ENCODE measurements around the gene PCSK6. TPM values are rescaled to one million over a fixed set of nuclear protein-coding genes. Genes with fewer than 3 reads are reported as not detected.

Gene PCSK6
- total and polyA plus RNA-seq, 8 donors, result 2.8 to 91.5 (median 17.8) TPM

DNA sequence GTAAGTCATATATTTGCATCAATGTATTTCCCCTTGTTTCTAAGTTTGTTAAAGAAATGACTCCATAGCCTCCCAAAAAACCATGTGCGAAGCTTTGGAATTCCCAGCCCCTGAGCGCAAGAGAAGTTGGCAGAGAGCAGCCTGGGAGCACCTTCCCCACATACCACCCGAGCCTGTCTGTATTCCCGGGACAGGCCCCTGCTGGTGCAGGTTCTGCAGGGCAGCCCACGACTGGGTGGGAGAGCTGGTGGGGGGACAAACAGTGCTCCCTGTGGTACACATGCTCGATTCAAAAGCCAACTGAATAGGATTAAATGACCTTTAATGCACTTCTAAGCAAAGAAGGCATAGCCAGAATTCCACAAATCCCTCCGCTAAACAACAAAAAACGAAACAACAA lies 119.8 kb downstream of the PCSK6 start:
- Histone ChIP-seq H3K27ac (no peak overlapping the region), H3K27me3 (peaks cover 0 to 20% (median 0%) of the 10 kb centered on the region in 3 donors), H3K4me3 (no peak overlapping the region), H3K9me3 (peaks cover 0 to 5% (median 1%) of the 10 kb centered on the region in 4 donors), H3K36me3 (peaks cover 0 to 16% (median 1%) of the 10 kb centered on the region in 4 donors), H3K4me1 (peaks cover 18 to 37% (median 31%) of the 10 kb centered on the region in 4 donors)
- WGBS, 5 donors, result 90 to 96% (median 93%) methylated on average over 8 of the region's 8 CpGs
- no peak for DNase-seq
- intact Hi-C loops (cut with DNase I; ENCODE audit: low total_unique reads), result no loop called here
- TF ChIP-seq POLR2AphosphoS5 (IDR thresholded peaks at IDR 0.05) (no peak), POLR2A (IDR thresholded peaks at IDR 0.05) (no peak), EP300 (IDR thresholded peaks at IDR 0.05) (no peak), CTCF (IDR thresholded peaks at IDR 0.05) (no peak)

DNA sequence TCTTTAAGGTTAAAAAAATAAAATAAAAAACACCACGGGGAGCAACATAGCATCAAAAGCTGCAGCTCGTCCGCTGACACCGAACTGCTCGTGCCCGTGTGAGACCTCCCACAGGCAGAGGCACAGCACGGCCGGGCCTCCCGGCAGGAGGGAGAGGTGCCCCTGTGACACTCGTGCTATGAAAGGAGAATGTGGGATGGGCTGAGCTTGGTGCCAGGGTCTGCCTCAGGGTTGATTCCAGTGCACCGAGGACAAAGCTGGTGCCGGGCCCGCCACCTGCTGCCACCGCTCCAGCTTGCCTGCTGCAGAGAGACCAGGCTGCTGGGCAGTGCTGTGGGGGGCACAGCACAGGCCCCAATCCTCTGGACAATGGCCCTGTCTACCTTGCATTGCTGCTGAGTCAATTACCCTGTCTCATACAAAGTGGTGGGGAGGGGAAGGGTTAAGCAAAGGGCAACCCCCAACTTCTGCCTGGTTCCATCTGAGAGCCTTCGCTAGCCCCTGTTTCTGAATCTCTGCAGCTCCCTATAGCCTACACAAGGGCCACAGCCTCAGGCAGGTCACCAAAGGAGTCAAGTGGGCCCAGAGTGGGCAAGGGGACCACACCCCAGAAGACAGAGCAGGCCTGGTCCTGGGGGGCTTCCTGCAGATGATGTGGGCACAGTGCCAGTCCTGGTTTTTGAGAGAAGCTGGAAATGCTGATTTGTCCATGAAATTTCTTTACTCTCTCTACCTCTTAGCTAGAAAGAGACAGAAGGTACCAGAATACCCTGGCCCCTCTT lies 120.5 kb downstream of the PCSK6 start:
- intact Hi-C loops (cut with DNase I; ENCODE audit: low total_unique reads), result no loop called here
- no peak for DNase-seq
- H3K4me3 ChIP-seq, result no peak overlapping the region
- H3K27me3 ChIP-seq, result peaks cover 0 to 15% (median 0%) of the 10 kb centered on the region in 3 donors
- peaks cover 0 to 7% (median 1%) of the 10 kb centered on the region in 4 donors for H3K9me3 ChIP-seq
- TF ChIP-seq EP300 (IDR thresholded peaks at IDR 0.05) (no peak), POLR2A (IDR thresholded peaks at IDR 0.05) (no peak), CTCF (IDR thresholded peaks at IDR 0.05) (no peak), POLR2AphosphoS5 (IDR thresholded peaks at IDR 0.05) (no peak)
- peaks cover 0 to 17% (median 1%) of the 10 kb centered on the region in 4 donors for H3K36me3 ChIP-seq
- 73 to 90% (median 86%) methylated on average over 13 to 15 of the region's 15 CpGs for WGBS, 5 donors
- H3K27ac ChIP-seq, result peak overlapping the region in 1 of 5 donors; percentile 43
- peaks cover 11 to 31% (median 28%) of the 10 kb centered on the region in 4 donors for H3K4me1 ChIP-seq

GRCh38 chr15:101368086-101368780 lies 121.3 kb downstream of the PCSK6 start:
- 43 to 66% (median 56%) methylated on average over 10 to 14 of the region's 14 CpGs for WGBS, 5 donors
- no peak overlapping the region for H3K4me3 ChIP-seq
- H3K27me3 ChIP-seq, result peaks cover 0 to 15% (median 0%) of the 10 kb centered on the region in 3 donors
- peak overlapping the region in 1 of 5 donors; percentile 43 for H3K27ac ChIP-seq
- peaks cover 0 to 17% (median 1%) of the 10 kb centered on the region in 4 donors for H3K36me3 ChIP-seq
- peaks cover 7 to 23% (median 22%) of the 10 kb centered on the region in 4 donors for H3K4me1 ChIP-seq
- peaks cover 0 to 7% (median 1%) of the 10 kb centered on the region in 4 donors for H3K9me3 ChIP-seq
- intact Hi-C loops (cut with DNase I; ENCODE audit: low total_unique reads), result no loop called here
- TF ChIP-seq POLR2AphosphoS5 (IDR thresholded peaks at IDR 0.05) (no peak), CTCF (IDR thresholded peaks at IDR 0.05) (no peak), EP300 (IDR thresholded peaks at IDR 0.05) (no peak), POLR2A (IDR thresholded peaks at IDR 0.05) (no peak)
- peak in 1 of 2 donors; percentile 74 for DNase-seq

DNA sequence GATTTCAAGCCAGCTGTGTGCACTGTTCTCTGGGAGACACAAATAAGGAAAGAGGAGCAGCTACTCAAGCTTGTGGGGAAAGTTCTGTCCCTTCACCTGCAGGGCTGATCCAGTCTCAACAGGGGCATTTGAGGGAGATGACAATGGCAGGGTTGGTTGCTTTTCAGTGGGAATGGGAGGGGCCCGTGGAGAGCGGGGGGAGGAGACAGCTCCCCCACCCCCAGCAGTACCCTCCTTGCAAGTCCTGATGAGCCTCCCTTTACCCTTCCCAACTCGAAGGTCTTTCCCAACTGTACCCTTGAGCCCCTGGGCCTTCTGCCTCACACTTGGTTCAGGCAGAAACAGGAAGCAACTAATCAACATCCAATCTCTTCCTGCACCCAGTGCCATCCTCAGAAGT lies 122.7 kb downstream of the PCSK6 start:
- DNase-seq, result no peak
- H3K4me3 ChIP-seq, result no peak overlapping the region

More for the DNA sequence above, 122.7 kb downstream of the PCSK6 start:
- H3K9me3 ChIP-seq, result peaks cover 0 to 7% (median 1%) of the 10 kb centered on the region in 4 donors
- WGBS, 5 donors, result 61 to 73% (median 68%) methylated on average over 3 of the region's 3 CpGs
- peaks cover 0 to 9% (median 0%) of the 10 kb centered on the region in 3 donors for H3K27me3 ChIP-seq
- peaks cover 4 to 11% (median 8%) of the 10 kb centered on the region in 4 donors for H3K4me1 ChIP-seq
- H3K36me3 ChIP-seq, result peaks cover 0 to 17% (median 1%) of the 10 kb centered on the region in 4 donors
- TF ChIP-seq POLR2AphosphoS5 (IDR thresholded peaks at IDR 0.05) (no peak), EP300 (IDR thresholded peaks at IDR 0.05) (no peak), POLR2A (IDR thresholded peaks at IDR 0.05) (no peak), CTCF (IDR thresholded peaks at IDR 0.05) (no peak)
- intact Hi-C loops (cut with DNase I; ENCODE audit: low total_unique reads), result no loop called here
- no peak overlapping the region for H3K27ac ChIP-seq

Data from stomach (tissue), 9 donors.